Measurements from ENCODE around the gene MEN1. TPM values are rescaled to one million over a fixed set of nuclear protein-coding genes. Genes with fewer than 3 reads are reported as not detected.

Gene MEN1
- total RNA-seq, 1 donor from 2014 or later: 11.8 TPM

DNA sequence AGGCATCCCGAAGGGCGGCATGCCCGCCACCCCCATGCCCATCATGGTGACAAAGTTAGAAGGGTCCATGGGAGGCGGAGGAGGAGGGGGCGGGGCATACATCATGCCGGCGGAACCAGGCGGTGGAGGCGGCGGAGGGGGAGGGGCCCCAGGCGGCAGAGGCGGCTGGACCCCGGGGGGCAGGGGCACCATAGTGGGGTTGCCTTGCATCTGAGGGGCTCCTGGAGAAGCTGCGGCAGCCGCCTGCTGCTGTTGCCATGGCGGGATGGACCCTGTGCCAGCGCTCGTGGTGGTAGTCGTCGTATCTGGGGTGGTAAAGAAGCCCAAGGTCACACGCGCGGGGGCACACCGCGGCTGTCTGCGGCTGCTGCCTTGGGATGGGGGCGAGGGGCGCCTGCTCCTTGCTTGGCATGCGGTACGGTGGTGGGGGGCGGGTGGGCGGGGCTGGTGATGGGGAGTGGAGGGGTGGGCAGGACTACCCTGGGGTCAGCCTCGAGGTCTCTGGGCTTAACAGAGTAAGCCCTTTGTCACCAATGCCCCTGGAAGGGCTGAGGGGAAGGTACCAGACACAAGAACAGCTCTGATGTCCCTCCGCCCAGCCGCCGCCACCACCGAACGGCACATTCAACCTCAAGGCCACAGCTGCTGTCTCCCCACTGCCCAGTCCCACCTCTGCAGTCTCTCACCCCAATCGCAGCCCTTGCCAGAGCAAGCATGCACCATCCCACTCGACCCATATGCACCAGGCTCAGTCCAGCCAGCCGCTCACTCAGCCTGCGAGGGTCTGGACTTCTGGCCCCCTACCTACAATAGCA, 44.3 kb downstream of the MEN1 start:
- DNase-seq (ENCODE audit: low spot score in 2 of 2): no peak
- FAIRE-seq: no peak

DNA sequence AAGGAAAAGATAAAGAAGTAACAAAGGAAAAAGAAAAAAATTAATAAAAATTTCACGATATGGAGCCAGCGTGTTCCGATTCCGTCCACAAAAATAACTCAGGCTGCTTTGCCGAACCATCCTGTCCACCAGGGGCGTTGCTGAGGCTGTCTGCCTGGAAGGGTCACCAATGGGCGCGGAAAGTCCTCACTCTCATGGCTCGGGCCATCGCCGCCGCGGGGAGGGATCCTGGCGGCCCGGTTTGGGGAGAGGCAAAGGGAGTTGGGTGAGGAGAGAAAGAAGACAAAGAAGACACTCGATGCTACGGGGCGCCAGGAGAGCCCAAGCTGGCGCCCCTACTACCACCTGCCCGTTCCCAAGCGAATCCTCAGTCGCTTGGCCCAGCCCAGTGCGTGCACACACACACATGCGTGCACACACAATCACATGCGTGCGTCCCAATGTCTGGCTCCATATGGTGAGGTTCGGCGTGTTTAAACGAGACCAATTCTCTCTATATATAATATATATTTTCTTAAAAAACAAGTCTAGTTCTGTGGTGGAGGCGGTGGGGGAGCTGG, 45.0 kb downstream of the MEN1 start:
- no peak for FAIRE-seq

DNA sequence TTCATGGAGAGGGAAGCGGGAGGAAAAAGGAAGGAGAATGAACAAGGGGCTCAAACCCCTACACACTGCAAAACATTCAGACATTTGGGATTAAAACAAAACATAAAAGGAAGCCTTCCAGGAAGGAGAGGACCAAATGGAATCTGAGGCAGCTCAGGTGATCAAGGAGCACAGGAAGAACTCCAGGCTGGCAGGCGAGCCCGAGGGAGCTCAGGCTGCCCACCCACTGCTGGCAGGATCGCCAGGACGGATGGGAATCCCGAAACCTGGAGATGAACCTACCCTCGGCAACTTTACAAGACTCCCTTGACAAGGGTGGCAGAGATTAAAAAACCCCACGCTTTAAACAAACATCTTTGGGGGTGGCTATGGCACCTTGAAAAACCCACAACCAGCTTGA, 45.6 kb downstream of the MEN1 start:
- DNase-seq (ENCODE audit: low spot score in 2 of 2): no peak
- FAIRE-seq: no peak

More for the DNA sequence above, 45.0 kb downstream of the MEN1 start:
- DNase-seq (ENCODE audit: low spot score in 2 of 2): no peak

GRCh38 chr11:64764040-64764611, 46.2 kb downstream of the MEN1 start:
- DNase-seq (ENCODE audit: low spot score in 2 of 2): no peak
- no peak for FAIRE-seq

GRCh38 chr11:64763526-64764039, 46.8 kb downstream of the MEN1 start:
- FAIRE-seq: no peak

DNA sequence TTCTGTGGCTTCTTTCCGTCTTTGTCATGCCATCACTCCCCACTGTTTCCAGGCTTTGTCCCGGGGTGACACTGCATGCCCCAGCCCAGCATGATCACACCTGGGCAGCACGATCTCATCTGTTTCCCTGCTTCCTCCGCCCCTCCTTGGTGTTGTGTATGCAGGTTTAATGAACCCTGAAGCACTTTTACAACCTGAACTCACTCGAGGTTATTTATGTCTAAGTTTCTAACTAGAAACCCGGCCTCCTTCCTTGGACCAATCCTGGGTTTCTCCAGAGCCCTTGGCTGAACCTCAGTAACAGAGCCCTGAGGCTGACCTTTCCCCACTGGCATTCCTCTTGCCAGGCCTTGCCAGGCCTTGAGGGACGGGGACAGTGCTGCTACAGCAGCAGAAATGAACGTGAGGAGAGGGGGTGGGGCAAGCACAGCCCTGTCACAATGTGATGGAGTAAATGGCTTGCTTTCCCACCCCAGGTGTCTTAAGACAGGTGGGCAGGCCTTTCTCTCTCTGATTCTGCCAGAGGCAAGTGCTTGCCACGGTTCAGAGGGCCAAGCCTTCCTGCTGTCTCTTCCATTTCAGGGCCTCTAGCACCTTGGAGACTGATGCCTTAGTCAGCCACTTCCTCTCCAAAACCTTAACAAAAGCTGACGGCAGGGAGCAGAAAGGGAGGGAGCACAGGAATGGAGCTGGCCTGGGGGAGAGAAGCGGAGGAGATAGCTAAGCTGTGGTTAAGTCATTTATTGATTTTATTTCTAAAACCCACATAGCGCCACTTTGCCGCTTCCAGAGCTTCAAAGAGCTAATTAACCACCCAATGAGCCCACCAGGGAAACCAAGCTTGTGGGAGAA, 47.5 kb downstream of the MEN1 start:
- FAIRE-seq (no peak), DNase-seq (ENCODE audit: low spot score in 2 of 2) (no peak)

More at GRCh38 chr11:64763526-64764039, 46.8 kb downstream of the MEN1 start:
- no peak for DNase-seq (ENCODE audit: low spot score in 2 of 2)

DNA sequence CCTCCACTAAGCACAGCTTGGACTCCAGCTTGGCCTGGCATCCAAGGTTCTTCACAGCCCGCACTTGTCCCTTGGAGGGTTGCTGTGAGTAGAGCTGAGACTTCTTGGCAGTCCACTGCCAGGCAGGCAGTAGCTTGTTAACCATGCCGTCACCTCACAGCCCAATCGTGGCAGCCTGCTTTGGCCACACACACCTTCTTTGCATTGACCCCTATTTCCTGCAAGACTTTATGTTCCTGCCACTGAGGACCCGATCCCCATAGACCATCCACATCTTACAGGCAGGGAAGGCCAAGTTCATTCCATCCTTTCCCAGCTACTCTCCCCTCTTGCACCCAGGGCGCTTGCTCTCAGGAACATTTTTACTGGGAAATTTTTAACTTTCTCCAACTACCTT, 48.1 kb downstream of the MEN1 start:
- DNase-seq (ENCODE audit: low spot score in 2 of 2): no peak
- FAIRE-seq: no peak

- DNase-seq (ENCODE audit: low spot score in 2 of 2) (no peak), FAIRE-seq (no peak)
Observed at GRCh38 chr11:64760759-64761420, 49.5 kb downstream of the MEN1 start.

GRCh38 chr11:64759722-64760719, 50.3 kb downstream of the MEN1 start, which contains the start of gene PYGM:
TSS of gene PYGM (minus strand) at chr11:64759974. CDS start at chr11:64759898, 76 bp downstream.
- DNase-seq (ENCODE audit: low spot score in 2 of 2) (peak; percentile 60 to 72), FAIRE-seq (no peak)

DNA sequence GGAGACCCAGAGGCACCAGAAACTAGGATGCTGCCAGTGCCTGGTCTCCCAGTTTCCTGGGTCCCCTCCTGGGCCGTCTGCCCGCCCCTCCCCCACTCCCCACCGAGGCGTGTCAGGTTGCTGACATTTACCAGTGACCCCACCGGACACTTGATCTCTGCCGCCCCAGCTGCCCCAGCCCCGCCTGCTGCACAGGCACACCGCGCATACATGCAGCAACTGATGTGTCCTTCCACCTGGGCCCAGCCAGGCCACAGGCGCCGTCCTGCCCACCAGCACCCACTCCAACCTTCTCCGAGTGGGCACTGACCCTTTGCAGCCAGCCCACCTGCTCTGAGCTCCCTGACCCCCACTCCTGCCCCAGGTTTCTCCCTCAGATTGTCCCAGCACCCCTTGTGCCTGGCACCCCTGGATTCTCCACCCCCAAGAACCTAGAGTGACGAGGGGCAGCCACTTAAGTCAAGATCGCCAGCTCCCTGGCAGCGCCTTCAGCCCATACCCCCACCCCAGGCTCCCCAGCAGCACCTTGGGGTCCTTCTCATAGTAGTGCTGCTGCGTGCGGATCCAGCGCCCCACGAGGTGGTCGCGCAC, 51.1 kb downstream of the MEN1 start:
- no peak for DNase-seq (ENCODE audit: low spot score in 2 of 2)
- FAIRE-seq: no peak

- DNase-seq (ENCODE audit: low spot score in 2 of 2) (no peak), FAIRE-seq (no peak)
Observed at GRCh38 chr11:64758330-64759079, 51.8 kb downstream of the MEN1 start.

DNA sequence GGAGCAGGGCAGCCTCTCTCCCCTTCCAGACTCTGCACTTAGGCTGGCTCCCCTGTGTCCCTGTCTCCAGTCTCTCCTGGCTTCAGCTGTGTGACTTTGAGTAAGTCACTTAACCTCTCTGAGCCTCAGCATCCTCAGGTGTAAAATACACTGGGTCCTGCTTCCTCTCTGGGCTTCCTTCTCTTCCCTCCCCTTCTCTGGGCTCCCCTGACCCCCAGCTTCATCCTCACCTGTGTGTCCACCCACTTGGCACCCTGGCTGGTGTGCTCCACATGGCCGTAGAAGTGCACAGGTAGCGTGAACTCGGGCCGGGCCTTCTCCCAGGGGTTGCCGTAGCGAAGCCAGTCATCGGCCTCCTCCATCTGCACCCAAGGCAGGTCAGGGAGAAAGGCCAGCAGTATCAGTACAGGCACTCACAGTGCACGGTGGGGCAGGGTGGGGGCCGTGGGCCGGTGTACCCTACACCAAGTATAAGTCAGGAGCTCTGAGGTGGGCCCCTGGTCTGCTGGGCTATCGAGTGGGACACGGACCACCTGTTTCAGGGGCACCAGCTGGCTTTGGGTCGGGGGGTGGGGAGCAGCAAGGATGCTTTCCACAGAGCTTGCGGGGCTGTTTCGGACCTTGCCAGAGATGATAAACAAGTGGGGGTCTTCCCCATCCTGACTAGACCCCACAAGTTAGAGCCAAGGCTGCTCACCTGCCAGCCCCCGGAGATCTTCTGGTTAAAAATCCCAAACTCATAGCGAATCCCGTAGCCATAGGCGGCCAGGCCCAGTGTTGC, 52.6 kb downstream of the MEN1 start:
- DNase-seq (ENCODE audit: low spot score in 2 of 2): no peak
- no peak for FAIRE-seq

DNA sequence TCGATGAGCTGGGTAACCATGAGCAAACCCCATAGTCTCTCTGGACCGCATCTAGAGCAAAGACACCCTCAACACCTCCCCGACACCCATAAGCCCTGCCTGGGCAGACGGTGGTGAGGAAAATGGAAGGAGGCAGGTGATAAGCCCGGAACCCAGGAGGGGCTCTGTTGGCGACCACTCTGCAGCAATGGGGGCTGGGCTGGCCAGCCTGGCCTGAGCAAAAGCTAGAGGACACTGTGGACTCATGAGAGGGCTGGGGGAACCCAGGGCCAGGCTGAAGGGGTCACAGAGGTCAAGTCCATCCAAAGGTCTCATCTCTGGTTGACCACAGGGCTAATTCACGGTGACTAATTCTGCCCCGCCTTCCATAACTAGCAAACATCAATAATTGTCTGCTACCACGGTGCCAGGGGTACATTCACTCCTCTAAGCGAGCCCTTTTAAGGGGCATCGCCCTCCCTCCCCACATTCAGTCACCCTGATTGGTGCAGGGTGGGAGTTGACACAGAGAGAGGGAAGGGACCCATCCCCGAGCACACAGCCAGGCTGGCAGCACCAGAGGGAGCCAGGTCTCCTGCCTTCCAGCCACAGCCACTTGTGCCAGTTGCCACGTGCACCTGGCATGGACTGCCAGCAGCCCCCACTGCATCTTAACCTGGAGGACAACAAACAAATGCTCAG, 54.5 kb downstream of the MEN1 start:
- no peak for FAIRE-seq
- no peak for DNase-seq (ENCODE audit: low spot score in 2 of 2)

- FAIRE-seq: no peak
- DNase-seq (ENCODE audit: low spot score in 2 of 2): no peak
Observed at GRCh38 chr11:64754919-64755662, 55.3 kb downstream of the MEN1 start.

- no peak for FAIRE-seq
- DNase-seq (ENCODE audit: low spot score in 2 of 2): no peak
Observed at GRCh38 chr11:64754124-64754918, 56.0 kb downstream of the MEN1 start.

Measured in frontal cortex (tissue), 4 donors.